WI38 (cell line): Measurements from ENCODE around the gene CA5B.
"Not testable (repeated sequence)": the region's sequence is repeated elsewhere in the genome, so short reads cannot be mapped to it uniquely, and the experiment has no call there.

ENCODE experiments used
- H3K4me3 ChIP-seq: 2 replicates; pipeline ENCODE4 v1.5.1; 2011; ENCODE audit warnings: low read depth, mild to moderate bottlenecking, control low read depth, low read length
- CTCF ChIP-seq: IDR thresholded peaks from 2 replicates; pipeline ENCODE4 v1.5.1; 2012; ENCODE audit warnings: low read depth, mild to moderate bottlenecking, control low read depth, low read length

CA5B gene

DNA sequence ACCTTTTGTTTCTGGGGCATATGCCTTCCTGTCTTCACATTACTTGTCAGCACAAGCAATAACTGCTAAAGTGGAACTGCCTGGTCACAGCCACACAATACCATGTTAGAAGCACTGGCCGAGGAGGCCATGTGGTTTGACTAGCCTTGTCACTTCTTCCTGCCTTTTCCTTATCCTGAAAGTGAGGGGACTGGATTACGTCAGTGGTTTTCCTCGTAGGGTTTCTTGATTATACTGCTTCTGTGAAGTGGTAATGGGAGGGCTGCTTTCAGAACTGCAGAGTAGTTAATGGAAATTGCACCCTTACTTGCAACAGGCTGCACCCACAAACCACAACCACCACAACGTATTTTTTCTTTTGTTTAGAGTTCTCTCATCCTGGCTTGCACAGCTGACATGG is 78.8 kb downstream of the CA5B start:
- no peak for TF ChIP-seq CTCF
- H3K4me3 ChIP-seq, result no peak overlapping the region

GRCh38 chrX:15820106-15821073 is 82.3 kb downstream of the CA5B start:
- H3K4me3 ChIP-seq, result no peak overlapping the region
- no peak for TF ChIP-seq CTCF

DNA sequence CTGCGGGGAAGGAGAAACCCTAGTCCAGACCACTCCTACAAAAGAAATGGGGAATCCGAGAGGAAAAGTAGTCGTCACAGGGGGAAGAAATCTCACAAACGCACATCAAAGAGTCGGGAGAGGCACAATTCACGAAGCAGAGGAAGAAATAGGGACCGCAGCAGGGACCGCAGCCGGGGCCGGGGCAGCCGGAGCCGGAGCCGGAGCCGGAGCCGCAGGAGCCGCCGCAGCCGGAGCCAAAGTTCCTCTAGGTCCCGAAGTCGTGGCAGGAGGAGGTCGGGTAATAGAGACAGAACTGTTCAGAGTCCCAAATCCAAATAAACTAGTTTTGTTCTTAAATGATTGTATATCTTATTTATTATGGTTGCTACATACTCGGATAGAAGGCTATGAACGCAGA is 84.9 kb downstream of the CA5B start:
- H3K4me3 ChIP-seq, result no peak overlapping the region
- no peak for TF ChIP-seq CTCF

GRCh38 chrX:15825936-15826335 is 87.9 kb downstream of the CA5B start:
- no peak for TF ChIP-seq CTCF
- H3K4me3 ChIP-seq, result no peak overlapping the region

DNA sequence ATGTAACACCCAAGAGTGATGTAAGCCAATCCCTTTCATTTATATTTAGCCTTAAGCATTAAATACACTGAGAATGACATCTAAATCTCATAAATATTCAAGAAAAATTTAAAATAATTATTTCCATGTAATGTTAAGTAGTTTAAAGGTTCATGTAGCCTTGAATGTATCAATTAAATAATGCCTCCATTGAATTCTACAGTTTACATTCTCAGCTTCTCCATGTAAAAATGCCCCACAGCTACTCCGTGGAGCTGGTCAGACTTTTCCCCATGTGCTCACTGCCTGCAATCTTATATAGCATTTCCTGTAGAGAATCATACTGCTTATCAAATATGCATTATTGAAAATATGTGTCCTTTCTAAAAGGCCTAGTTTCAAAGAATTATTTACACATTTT is 91.1 kb downstream of the CA5B start:
- no peak for TF ChIP-seq CTCF
- H3K4me3 ChIP-seq, result no peak overlapping the region

GRCh38 chrX:15831347-15831746 is 93.3 kb downstream of the CA5B start:
- not testable (repeated sequence) for H3K4me3 ChIP-seq

GRCh38 chrX:15834053-15834452 is 96.0 kb downstream of the CA5B start:
- no peak overlapping the region for H3K4me3 ChIP-seq
- TF ChIP-seq CTCF, result no peak
